ENCODE data around the gene MDFIC. TPM values are rescaled to one million over a fixed set of nuclear protein-coding genes. Genes with fewer than 3 reads are reported as not detected.

The MDFIC gene
- total RNA-seq, 1 experiment from 2014 or later, result 13.0 TPM

GRCh38 chr7:115014794-115015193, 92.9 kb downstream of the MDFIC start:
- DNase-seq, result no peak
- CTCF ChIA-PET, result no interaction called here
- TF ChIP-seq CTCF (IDR thresholded peaks at IDR 0.05; ENCODE audit: unreplicated experiment), result no peak
- BruUV-seq (replicated peaks), result no TSS peak
- Mint-ChIP-seq H3K9me3 (ENCODE audit: low read depth, unreplicated experiment) (no peaks in the 10 kb centered on the region), H3K4me1 (ENCODE audit: low read depth, unreplicated experiment) (no peaks in the 10 kb centered on the region), H3K27me3 (ENCODE audit: unreplicated experiment) (no peaks in the 10 kb centered on the region), H3K36me3 (ENCODE audit: insufficient read depth, unreplicated experiment) (no peaks in the 10 kb centered on the region), H3K4me3 (ENCODE audit: low read depth, unreplicated experiment) (no peak overlapping the region), H3K27ac (ENCODE audit: unreplicated experiment) (no peak overlapping the region)
- intact Hi-C loops (cut with micrococcal nuclease; ENCODE audit: unreplicated experiment), result no loop called here

- no peak for DNase-seq
- no peak overlapping the region for H3K4me3 Mint-ChIP-seq (ENCODE audit: low read depth, unreplicated experiment)
- H3K36me3 Mint-ChIP-seq (ENCODE audit: insufficient read depth, unreplicated experiment), result no peaks in the 10 kb centered on the region
- BruUV-seq (replicated peaks), result no TSS peak
- intact Hi-C loops (cut with micrococcal nuclease; ENCODE audit: unreplicated experiment), result no loop called here
- H3K4me1 Mint-ChIP-seq (ENCODE audit: low read depth, unreplicated experiment), result no peaks in the 10 kb centered on the region
- no peak for TF ChIP-seq CTCF (IDR thresholded peaks at IDR 0.05; ENCODE audit: unreplicated experiment)
- H3K27me3 Mint-ChIP-seq (ENCODE audit: unreplicated experiment), result no peaks in the 10 kb centered on the region
- no peaks in the 10 kb centered on the region for H3K9me3 Mint-ChIP-seq (ENCODE audit: low read depth, unreplicated experiment)
- CTCF ChIA-PET, result no interaction called here
- H3K27ac Mint-ChIP-seq (ENCODE audit: unreplicated experiment), result no peak overlapping the region
Observed at GRCh38 chr7:115015619-115016018, 93.7 kb downstream of the MDFIC start.

- Mint-ChIP-seq H3K27ac (ENCODE audit: unreplicated experiment) (no peak overlapping the region), H3K36me3 (ENCODE audit: insufficient read depth, unreplicated experiment) (no peaks in the 10 kb centered on the region), H3K4me3 (ENCODE audit: low read depth, unreplicated experiment) (no peak overlapping the region), H3K9me3 (ENCODE audit: low read depth, unreplicated experiment) (no peaks in the 10 kb centered on the region), H3K27me3 (ENCODE audit: unreplicated experiment) (no peaks in the 10 kb centered on the region), H3K4me1 (ENCODE audit: low read depth, unreplicated experiment) (no peaks in the 10 kb centered on the region)
- CTCF ChIA-PET, result interaction anchor here (1.0 kb wide), 1 partner anchor 73 kb away, joined by 3 read pairs; no protein-coding TSS in a partner anchor
- TF ChIP-seq CTCF (IDR thresholded peaks at IDR 0.05; ENCODE audit: unreplicated experiment), result no peak
- BruUV-seq (replicated peaks), result no TSS peak
- intact Hi-C loops (cut with micrococcal nuclease; ENCODE audit: unreplicated experiment), result no loop called here
- no peak for DNase-seq
Observed at GRCh38 chr7:115019882-115020605, 98.2 kb downstream of the MDFIC start.

GRCh38 chr7:115023219-115023618, 101.3 kb downstream of the MDFIC start:
- no peaks in the 10 kb centered on the region for H3K4me1 Mint-ChIP-seq (ENCODE audit: low read depth, unreplicated experiment)
- H3K9me3 Mint-ChIP-seq (ENCODE audit: low read depth, unreplicated experiment), result no peaks in the 10 kb centered on the region
- intact Hi-C loops (cut with micrococcal nuclease; ENCODE audit: unreplicated experiment), result no loop called here
- BruUV-seq (replicated peaks), result no TSS peak
- CTCF ChIA-PET, result no interaction called here
- no peak overlapping the region for H3K27ac Mint-ChIP-seq (ENCODE audit: unreplicated experiment)
- TF ChIP-seq CTCF (IDR thresholded peaks at IDR 0.05; ENCODE audit: unreplicated experiment), result no peak
- no peak overlapping the region for H3K4me3 Mint-ChIP-seq (ENCODE audit: low read depth, unreplicated experiment)
- no peaks in the 10 kb centered on the region for H3K36me3 Mint-ChIP-seq (ENCODE audit: insufficient read depth, unreplicated experiment)
- no peak for DNase-seq
- no peaks in the 10 kb centered on the region for H3K27me3 Mint-ChIP-seq (ENCODE audit: unreplicated experiment)
